Measurements from ENCODE around the gene MAGIX.

DNA sequence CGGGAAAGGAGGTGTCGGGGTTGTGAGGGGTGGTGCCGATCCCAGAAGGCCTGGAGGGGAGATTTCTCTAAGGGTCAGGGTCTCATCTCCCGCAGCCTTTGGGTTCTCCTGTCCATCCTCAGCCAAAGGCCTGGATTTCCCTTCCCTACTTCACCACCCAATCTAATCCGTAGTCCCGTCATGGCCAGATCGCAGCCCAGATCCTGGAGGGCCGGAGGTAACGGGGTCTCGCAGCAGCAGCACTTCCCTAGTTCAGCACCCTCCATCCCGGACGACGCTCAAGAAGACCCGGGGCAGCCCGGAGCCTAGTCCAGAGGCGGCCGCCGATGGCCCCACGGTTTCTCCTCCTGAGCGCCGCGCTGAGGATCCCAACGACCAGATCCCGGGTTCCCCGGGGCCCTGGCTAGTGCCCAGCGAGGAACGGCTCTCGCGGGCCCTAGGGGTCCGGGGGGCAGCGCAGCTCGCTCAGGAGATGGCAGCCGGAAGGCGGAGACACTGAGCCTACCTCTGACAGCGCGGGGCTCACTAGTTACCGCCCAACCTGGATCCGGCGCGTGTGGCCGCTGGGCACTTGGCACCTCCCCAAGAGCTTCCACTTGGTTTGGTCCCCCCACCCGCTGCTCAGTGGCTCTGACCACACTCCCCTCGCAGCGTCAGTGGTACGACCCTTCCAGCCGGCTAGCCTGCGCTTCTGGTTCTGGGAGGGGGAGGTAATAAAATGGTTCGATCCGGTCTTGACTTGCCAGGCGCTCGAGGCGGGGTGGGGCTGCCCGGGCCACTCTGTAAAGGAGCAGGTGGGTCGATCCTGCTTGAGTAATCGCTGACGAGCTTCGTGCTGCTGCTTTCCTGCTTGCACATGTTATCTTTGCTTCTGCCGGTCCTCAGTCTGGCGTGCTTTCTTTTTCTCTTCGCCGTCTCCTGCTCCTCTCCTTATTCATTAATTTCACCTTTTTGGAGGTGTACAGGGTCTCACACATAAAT is 3.6 kb downstream of the MAGIX start:
- TF ChIP-seq POLR2AphosphoS5 (IDR thresholded peaks at IDR 0.05; ENCODE audit: low read depth, low read length) (no peak), TAF1 (IDR thresholded peaks at IDR 0.05; ENCODE audit: borderline replicate concordance, insufficient read depth, low read length) (no peak), SIN3A (IDR thresholded peaks at IDR 0.05; ENCODE audit: borderline replicate concordance, insufficient read depth, low read length) (no peak)
